H1 (cell line): Measurements from ENCODE around the gene MAFG.

Experiments
- ASH2L ChIP-seq: fragments of 200-600, 300-600 bp; sonication (generic); IDR thresholded peaks from one replicate; pipeline ENCODE4 v1.7.1; 2017; ENCODE audit warnings: low read length
- BACH1 ChIP-seq: IDR thresholded peaks from 2 replicates; pipeline ENCODE4 v1.6.1; 2012; ENCODE audit warnings: low read length, improper control_type of control experiment
- CTCF ChIP-seq, 3 experiments: IDR thresholded peaks; 1 replicate in 2 of 3; 2 replicates in 1 of 3; pipeline versions ENCODE4 v1.5.1 to v1.6.1; 2011; ENCODE audit warnings: low read length in 3 of 3, mild to moderate bottlenecking in 3 of 3, inconsistent platforms in 2 of 3, low read depth in 1 of 3, moderate library complexity in 1 of 3; ENCODE audit not compliant: insufficient read depth in 1 of 3; ENCODE audit errors: control extremely low read depth in 1 of 3
- JUND ChIP-seq: IDR thresholded peaks from 2 replicates; pipeline ENCODE4 v1.6.1; 2011; ENCODE audit warnings: mild to moderate bottlenecking, improper control_type of control experiment, low read length

GRCh38 chr17:81906476-81907218, 20.9 kb downstream of the MAFG start:
- TF ChIP-seq JUND (no peak), CTCF (IDR thresholded peaks at IDR 0.05; ENCODE audit: control extremely low read depth in 1 of 3, insufficient read depth in 1 of 3, low read depth in 1 of 3, low read length in 3 of 3) (peak; percentile 74 to 97 (median 78)), ASH2L (no peak), BACH1 (no peak)
